Tibial nerve (tissue), 4 donors: ENCODE results near the gene CFAP54.

Source experiments
- EP300 ChIP-seq, 2 donors: sonication (generic); formaldehyde crosslinking; IDR thresholded peaks; one replicate each; pipeline ENCODE4 v1.6.1; 2017; ENCODE audit warnings: antibody characterized with exemption in 2 of 2, mild to moderate bottlenecking in 1 of 2
- POLR2A ChIP-seq, 2 donors: fragments of 450-650 bp; IDR thresholded peaks; one replicate each; pipeline ENCODE4 v1.6.1; 2017; ENCODE audit warnings: antibody characterized with exemption in 2 of 2, mild to moderate bottlenecking in 2 of 2, moderate library complexity in 2 of 2
- TF ChIP-seq, protein P1 (sequence below), 5 experiments: fragments of 200-600 bp in 3 of 5; fragments of 450-650 bp in 2 of 5; sonication (generic) in 3 of 5; IDR thresholded peaks; one replicate each; pipeline ENCODE4 v1.5.1; 2016 to 2019; ENCODE audit warnings: antibody characterized with exemption in 5 of 5, mild to moderate bottlenecking in 3 of 5, moderate library complexity in 2 of 5

DNA sequence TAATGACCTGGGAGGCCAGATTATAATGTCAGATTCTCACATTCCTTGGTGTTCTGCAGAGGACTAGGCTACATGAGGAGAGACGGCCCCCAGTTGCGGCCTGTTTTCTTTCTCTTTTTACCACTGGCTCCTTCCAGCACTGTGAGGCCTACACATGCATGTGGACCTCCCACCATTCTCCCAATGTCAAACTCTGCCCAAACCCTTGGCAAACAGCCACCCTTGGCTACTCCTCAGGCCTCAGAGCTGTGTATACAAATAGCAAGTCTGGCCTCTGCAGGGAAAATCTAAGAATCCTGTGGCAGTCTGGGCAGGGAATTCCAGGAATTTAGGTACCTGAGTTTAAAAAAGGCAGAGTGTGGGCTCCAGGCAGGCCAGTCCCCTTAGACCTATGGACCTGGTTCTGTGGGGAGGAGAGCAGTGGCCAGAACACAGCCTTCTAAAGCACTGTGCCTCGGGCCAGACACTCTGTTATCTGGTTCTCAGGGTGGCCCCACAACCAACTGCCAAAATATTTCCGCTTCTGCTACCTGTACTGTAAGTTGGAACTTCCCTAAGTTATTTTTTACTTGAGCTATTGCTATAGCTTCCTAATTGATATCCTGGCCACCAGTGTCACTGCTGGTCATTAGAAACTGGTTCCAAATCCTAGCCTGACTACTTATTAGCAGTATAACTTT is 397.8 kb downstream of the CFAP54 start:
- TF ChIP-seq, protein P1, sequence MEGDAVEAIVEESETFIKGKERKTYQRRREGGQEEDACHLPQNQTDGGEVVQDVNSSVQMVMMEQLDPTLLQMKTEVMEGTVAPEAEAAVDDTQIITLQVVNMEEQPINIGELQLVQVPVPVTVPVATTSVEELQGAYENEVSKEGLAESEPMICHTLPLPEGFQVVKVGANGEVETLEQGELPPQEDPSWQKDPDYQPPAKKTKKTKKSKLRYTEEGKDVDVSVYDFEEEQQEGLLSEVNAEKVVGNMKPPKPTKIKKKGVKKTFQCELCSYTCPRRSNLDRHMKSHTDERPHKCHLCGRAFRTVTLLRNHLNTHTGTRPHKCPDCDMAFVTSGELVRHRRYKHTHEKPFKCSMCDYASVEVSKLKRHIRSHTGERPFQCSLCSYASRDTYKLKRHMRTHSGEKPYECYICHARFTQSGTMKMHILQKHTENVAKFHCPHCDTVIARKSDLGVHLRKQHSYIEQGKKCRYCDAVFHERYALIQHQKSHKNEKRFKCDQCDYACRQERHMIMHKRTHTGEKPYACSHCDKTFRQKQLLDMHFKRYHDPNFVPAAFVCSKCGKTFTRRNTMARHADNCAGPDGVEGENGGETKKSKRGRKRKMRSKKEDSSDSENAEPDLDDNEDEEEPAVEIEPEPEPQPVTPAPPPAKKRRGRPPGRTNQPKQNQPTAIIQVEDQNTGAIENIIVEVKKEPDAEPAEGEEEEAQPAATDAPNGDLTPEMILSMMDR (IDR thresholded peaks at IDR 0.05), result no peak
- TF ChIP-seq EP300 (IDR thresholded peaks at IDR 0.05), result no peak
- no peak for TF ChIP-seq POLR2A (IDR thresholded peaks at IDR 0.05)
